NCI-H524 treated with DMSO at 0.1 percent for 48 hours (cell line): ENCODE results near the gene GFER.
"Not testable (repeated sequence)": the region's sequence is repeated elsewhere in the genome, so short reads cannot be mapped to it uniquely, and the experiment has no call there.

ENCODE experiments used
- DNase-seq: peaks from one replicate; lab custom pipeline; 2025; lab: John Stamatoyannopoulos, UW

GFER gene

GRCh38 chr16:1957434-1958142, 26.4 kb upstream of the GFER start:
- DNase-seq, result not testable (repeated sequence)

- not testable (repeated sequence) for DNase-seq
Observed at GRCh38 chr16:1958143-1958491, 25.9 kb upstream of the GFER start.

- no peak for DNase-seq
Observed at GRCh38 chr16:1958715-1959268, 25.2 kb upstream of the GFER start.

GRCh38 chr16:1959269-1960039, 24.5 kb upstream of the GFER start, which contains the start of gene NDUFB10:
Gene NDUFB10 (plus strand): TSS chr16:1959538. CDS start chr16:1959625, 87 bp downstream.
- no peak for DNase-seq

GRCh38 chr16:1960665-1961630, 23.0 kb upstream of the GFER start:
- peak; percentile 79 for DNase-seq

GRCh38 chr16:1961651-1962067, 22.3 kb upstream of the GFER start:
- no peak for DNase-seq

GRCh38 chr16:1962161-1963153, 21.5 kb upstream of the GFER start:
- not testable (repeated sequence) for DNase-seq

- no peak for DNase-seq
Observed at GRCh38 chr16:1963806-1964505, 20.0 kb upstream of the GFER start.

GRCh38 chr16:1964506-1965395, 19.2 kb upstream of the GFER start, which contains the start of gene RPS2:
Gene RPS2 (minus strand): TSS chr16:1964826. CDS start chr16:1964625, 201 bp downstream.
- DNase-seq, result peak; percentile 92

- DNase-seq, result no peak
Observed at GRCh38 chr16:1965396-1966001, 18.5 kb upstream of the GFER start.

- DNase-seq, result no peak
Observed at GRCh38 chr16:1966460-1966859, 17.5 kb upstream of the GFER start, which contains the start of gene RNF151. Gene RNF151 (plus strand): TSS chr16:1966856. CDS start chr16:1966882, 26 bp downstream.

- no peak for DNase-seq
Observed at GRCh38 chr16:1968146-1968953, 15.6 kb upstream of the GFER start.

- peak; percentile 67 for DNase-seq
Observed at GRCh38 chr16:1971796-1972489, 12.1 kb upstream of the GFER start, which contains the start of gene TBL3. Gene TBL3 (plus strand): TSS chr16:1972053. CDS start chr16:1972165, 112 bp downstream.

- DNase-seq, result no peak
Observed at GRCh38 chr16:1972490-1972877, 11.5 kb upstream of the GFER start.

GRCh38 chr16:1973461-1974156, 10.4 kb upstream of the GFER start:
- DNase-seq, result no peak
